CD4-positive, alpha-beta memory T cell (primary cell): ENCODE results near the gene NKAPD1. TPM values are rescaled to one million over a fixed set of nuclear protein-coding genes. Genes with fewer than 3 reads are reported as not detected.
"Not testable (repeated sequence)": the region's sequence is repeated elsewhere in the genome, so short reads cannot be mapped to it uniquely, and the experiment has no call there.

ENCODE experiments used
- CTCF ChIA-PET: fragments of 350-600 bp; sonication (Branson Sonifier 250); formaldehyde crosslinking; loops from one replicate; lab custom pipeline; 2021; ENCODE audit warnings: inconsistent platforms; ENCODE audit not compliant: partially characterized antibody; lab: Charles Lee
- POLR2A ChIA-PET: fragments of 350-600 bp; sonication (Branson Sonifier 250); formaldehyde crosslinking; loops from one replicate; lab custom pipeline; 2021; ENCODE audit not compliant: partially characterized antibody; lab: Charles Lee
- DNase-seq, 5 donors: peaks; one replicate each; pipeline versions ENCODE4 v3.0.0 to v3.0.0-alpha.2; 2020 to 2022; ENCODE audit warnings: mixed read lengths in 1 of 5
- H3K27ac ChIP-seq: one replicate; pipeline ENCODE4 v1.7.0; 2013; ENCODE audit warnings: low read depth, low read length
- H3K27me3 ChIP-seq: 2 replicates; pipeline ENCODE4 v1.7.0; 2013; ENCODE audit warnings: mild to moderate bottlenecking, low read length, moderate library complexity; ENCODE audit not compliant: insufficient read depth
- H3K36me3 ChIP-seq: 2 replicates; pipeline ENCODE4 v1.7.0; 2013; ENCODE audit warnings: mild to moderate bottlenecking, low read length, moderate library complexity; ENCODE audit not compliant: insufficient read depth
- H3K4me1 ChIP-seq: 2 replicates; pipeline ENCODE4 v1.7.0; 2013; ENCODE audit warnings: mild to moderate bottlenecking, low read length, moderate library complexity; ENCODE audit not compliant: insufficient read depth
- H3K4me3 ChIP-seq, 2 donors: one replicate each; pipeline ENCODE4 v1.7.0; 2013; ENCODE audit warnings: low read length in 2 of 2, mild to moderate bottlenecking in 1 of 2
- H3K9me3 ChIP-seq, 2 donors: one replicate each; pipeline ENCODE4 v1.7.0; 2013; ENCODE audit warnings: low read length in 2 of 2, control low read depth in 1 of 2; ENCODE audit not compliant: control insufficient read depth in 1 of 2
- H3K27ac Mint-ChIP-seq, 7 donors: one replicate each; pipeline ENCODE4 v1.8.0; 2020 to 2021; ENCODE audit warnings: mixed read lengths in 7 of 7, mild to moderate bottlenecking in 6 of 7, inconsistent platforms in 3 of 7, moderate library complexity in 3 of 7
- H3K27me3 Mint-ChIP-seq, 2 donors: one replicate each; pipeline ENCODE4 v1.8.0; 2020 to 2021; ENCODE audit warnings: mixed read lengths in 2 of 2
- H3K36me3 Mint-ChIP-seq, 2 donors: one replicate each; pipeline ENCODE4 v1.8.0; 2020 to 2021; ENCODE audit warnings: mixed read lengths in 2 of 2, inconsistent platforms in 1 of 2, mild to moderate bottlenecking in 1 of 2
- H3K4me1 Mint-ChIP-seq, 4 donors: one replicate each; pipeline ENCODE4 v1.8.0; 2020 to 2021; ENCODE audit warnings: mixed read lengths in 4 of 4, mild to moderate bottlenecking in 1 of 4
- H3K4me3 Mint-ChIP-seq, 8 donors: one replicate each; pipeline ENCODE4 v1.8.0; 2020 to 2021; ENCODE audit warnings: mixed read lengths in 8 of 8, mild to moderate bottlenecking in 7 of 8, moderate library complexity in 6 of 8, inconsistent platforms in 3 of 8
- H3K9me3 Mint-ChIP-seq, 8 donors: one replicate each; pipeline ENCODE4 v1.8.0; 2020 to 2021; ENCODE audit warnings: mixed read lengths in 8 of 8, mild to moderate bottlenecking in 5 of 8, inconsistent platforms in 3 of 8, moderate library complexity in 1 of 8
- intact Hi-C: fragments of 100-400 bp; cut with micrococcal nuclease; formaldehyde crosslinking; loops from one replicate; pipeline ENCODE4 v1.15.1; 2023
- polyA plus RNA-seq, 2 donors: library from polyadenylated mRNA; unstranded; fragments of 300-500 nt; fragmentation: Illumina TruSeq; gene quantifications; one replicate each; pipeline ENCODE4 v1.2.3, GENCODE V29; 2021
- total RNA-seq, 2 experiments: library from RNA; stranded (reverse); gene quantifications; one replicate each; pipeline ENCODE4 v1.2.3, GENCODE V29; 2021

The NKAPD1 gene, protein sequence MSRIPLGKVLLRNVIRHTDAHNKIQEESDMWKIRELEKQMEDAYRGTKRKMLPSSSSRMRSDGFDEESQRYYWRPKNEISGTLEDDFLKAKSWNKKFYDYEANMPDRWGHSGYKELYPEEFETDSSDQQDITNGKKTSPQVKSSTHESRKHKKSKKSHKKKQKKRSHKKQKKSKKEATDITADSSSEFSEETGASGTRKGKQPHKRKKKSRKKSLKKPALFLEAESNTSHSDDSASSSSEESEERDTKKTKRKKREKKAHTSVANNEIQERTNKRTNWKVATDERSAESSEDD
- total RNA-seq (10 to 100 TPM; 20.9 to 21.2 TPM), polyA plus RNA-seq (10 to 100 TPM in 1 of 2 donors, 1 to 10 TPM in 1; 7.7 to 14.2 TPM)

DNA sequence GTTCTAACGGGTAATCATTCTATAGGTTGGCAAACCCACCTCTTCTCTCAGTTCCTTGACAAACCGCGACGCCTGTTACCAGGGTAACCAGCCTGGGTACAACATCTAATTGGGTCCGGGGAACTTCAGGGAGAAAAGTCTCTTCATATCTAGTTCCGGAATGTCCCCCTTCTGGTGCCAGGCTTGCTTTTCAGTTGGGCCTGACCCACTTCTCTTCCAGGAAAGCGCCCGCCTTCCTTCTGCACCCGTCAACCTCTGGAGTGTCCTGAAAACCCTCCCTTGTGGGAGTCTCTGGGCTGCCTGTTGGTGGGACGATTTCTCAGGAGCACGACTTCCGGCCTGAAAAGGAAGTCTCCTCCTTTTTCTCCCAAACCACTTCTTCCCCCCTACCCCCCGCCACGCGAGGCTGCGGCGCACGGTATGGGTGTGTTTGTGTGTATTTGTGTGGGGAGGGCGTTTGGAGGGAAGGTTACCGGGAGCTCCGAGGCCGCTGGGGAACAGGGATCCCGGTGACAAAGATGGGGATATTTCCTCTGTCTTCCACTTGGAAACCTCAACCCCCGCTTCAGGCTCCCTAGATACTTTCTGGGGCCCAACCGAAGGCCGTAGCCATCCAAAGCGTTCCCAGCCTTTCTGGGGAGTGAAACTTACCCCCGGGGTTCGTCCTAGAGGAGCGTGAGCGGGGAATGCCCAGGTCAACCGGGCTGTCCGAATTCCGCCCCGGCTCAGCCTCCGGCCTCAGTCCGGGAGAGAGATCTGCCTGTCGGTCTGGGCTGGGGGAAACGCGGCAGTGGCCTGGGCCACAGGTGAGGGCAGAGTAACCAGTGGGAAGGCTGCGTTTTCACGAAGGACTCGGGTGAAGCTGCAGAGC lies at the start of gene NKAPD1, which contains the start of gene PIH1D2:
Gene NKAPD1, plus strand, starts transcription at position 359 of the 871 bp plus-strand sequence. CDS start 1,276 bp downstream, outside the sequence.
Gene PIH1D2, minus strand, starts transcription at position 77 of the 871 bp plus-strand sequence. CDS start 843 bp downstream, outside the sequence.
- peaks cover 6 to 8% of the 10 kb centered on the region in 2 donors for H3K27me3 Mint-ChIP-seq
- DNase-seq, result peak; percentile 85 to 90 (median 86)
- H3K27ac ChIP-seq, result peak within 1 kb of the TSS; percentile 80
- CTCF ChIA-PET, result interaction anchor here (0.9 to 1.6 kb wide), 5 partner anchors 10 to 147 kb away, joined by 3 to 4 read pairs (median 3); no protein-coding TSS in a partner anchor
- H3K27ac Mint-ChIP-seq, result peak within 1 kb of the TSS; percentile 79 to 98 (median 96)
- H3K27me3 ChIP-seq, result no peaks in the 10 kb centered on the region
- H3K36me3 ChIP-seq, result peaks cover 26% of the 10 kb centered on the region
- POLR2A ChIA-PET, result interaction anchor here (1.0 to 4.0 kb wide), 3 partner anchors 12 to 147 kb away, joined by 3 to 18 read pairs (median 5); partner anchors contain the start of genes SDHD and TIMM8B
- intact Hi-C loops, result loop anchor here (1.0 to 2.0 kb wide), 4 partner anchors 12 to 195 kb away; partner anchors contain the start of genes CFAP68, DLAT, FDXACB1 and SDHD
- peaks cover 26 to 36% (median 30%) of the 10 kb centered on the region in 4 donors for H3K4me1 Mint-ChIP-seq
- no peaks in the 10 kb centered on the region for H3K9me3 ChIP-seq
- peak within 1 kb of the TSS; percentile 96 to 97 for H3K4me3 ChIP-seq
- peaks cover 12 to 33% of the 10 kb centered on the region in 2 donors for H3K36me3 Mint-ChIP-seq
- H3K4me3 Mint-ChIP-seq, result peak within 1 kb of the TSS; percentile 85 to 97 (median 94)
- H3K4me1 ChIP-seq, result peaks cover 23% of the 10 kb centered on the region
- H3K9me3 Mint-ChIP-seq, result peaks cover 0 to 4% (median 0%) of the 10 kb centered on the region in 8 donors

DNA sequence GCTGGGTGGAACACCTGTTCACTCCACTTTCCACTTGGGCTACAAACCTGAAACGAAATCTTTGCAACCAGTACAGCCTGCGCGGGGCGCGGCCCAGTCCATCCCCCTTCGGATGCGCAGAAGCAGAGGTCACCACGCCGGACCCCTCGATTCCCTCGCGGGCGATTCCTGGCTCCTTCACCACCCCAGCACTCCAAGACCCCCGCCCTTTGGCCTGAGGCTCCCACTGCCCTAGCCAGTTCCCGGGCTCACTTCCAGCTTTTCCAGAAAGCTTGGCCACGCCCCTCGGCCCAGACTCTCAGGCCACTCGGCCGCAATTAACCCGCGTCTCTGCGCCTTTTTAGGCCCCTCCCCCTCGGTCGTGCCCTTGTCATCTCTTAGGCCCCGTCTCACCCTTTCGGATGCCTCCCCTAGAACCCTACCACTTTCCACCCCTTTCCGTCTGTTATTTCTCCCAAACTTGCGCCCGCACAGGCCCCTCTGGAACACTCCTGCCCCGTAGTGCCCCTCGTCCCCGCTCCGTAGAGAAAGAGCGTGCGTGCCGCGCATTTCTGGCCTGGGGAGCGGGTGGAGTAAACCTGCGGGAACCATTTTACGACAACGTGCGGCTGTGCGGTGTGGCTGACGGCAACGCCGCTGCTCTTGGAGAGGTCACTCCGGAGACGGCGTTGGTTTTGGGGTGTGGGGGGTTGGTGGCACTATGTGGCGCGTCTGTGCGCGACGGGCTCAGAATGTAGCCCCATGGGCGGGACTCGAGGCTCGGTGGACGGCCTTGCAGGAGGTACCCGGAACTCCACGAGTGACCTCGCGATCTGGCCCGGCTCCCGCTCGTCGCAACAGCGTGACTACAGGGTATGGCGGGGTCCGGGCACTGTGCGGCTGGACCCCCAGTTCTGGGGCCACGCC lies 49.1 kb upstream of the NKAPD1 start, which contains the start of gene DLAT:
Gene DLAT, plus strand, starts transcription at position 636 of the 906 bp plus-strand sequence. Its CDS starts 65 bp downstream, at position 701.
- Mint-ChIP-seq H3K27me3 (no peaks in the 10 kb centered on the region), H3K9me3 (peaks cover 0 to 4% (median 0%) of the 10 kb centered on the region in 8 donors), H3K4me3 (peak within 1 kb of the TSS; percentile 97 to 100 (median 100)), H3K27ac (peak within 1 kb of the TSS; percentile 92 to 100 (median 99)), H3K4me1 (peaks cover 13 to 41% (median 27%) of the 10 kb centered on the region in 4 donors), H3K36me3 (peaks cover 16 to 34% of the 10 kb centered on the region in 2 donors)
- Histone ChIP-seq H3K9me3 (no peaks in the 10 kb centered on the region), H3K4me3 (peak within 1 kb of the TSS; percentile 99 to 100), H3K27ac (peak within 1 kb of the TSS; percentile 78), H3K36me3 (peaks cover 15% of the 10 kb centered on the region), H3K4me1 (peaks cover 15% of the 10 kb centered on the region), H3K27me3 (no peaks in the 10 kb centered on the region)
- DNase-seq, result peak; percentile 85 to 89 (median 86)
- ChIA-PET CTCF (no interaction called here), POLR2A (interaction anchor here (0.9 to 2.3 kb wide), 8 partner anchors 32 to 154 kb away, joined by 3 to 14 read pairs (median 4); partner anchors contain the start of genes ALG9, DIXDC1 and TIMM8B)
- intact Hi-C loops, result loop anchor here (1.0 to 10.0 kb wide), 5 partner anchors 49 to 420 kb away; partner anchors contain the start of genes CFAP68, FDXACB1, NKAPD1 and PIH1D2

- peak overlapping the region; percentile 97 to 100 (median 100) for H3K4me3 Mint-ChIP-seq
- peak overlapping the region; percentile 78 for H3K27ac ChIP-seq
- H3K27me3 ChIP-seq, result no peaks in the 10 kb centered on the region
- peaks cover 15% of the 10 kb centered on the region for H3K4me1 ChIP-seq
- peak overlapping the region; percentile 92 to 100 (median 99) for H3K27ac Mint-ChIP-seq
- DNase-seq, result no peak
- POLR2A ChIA-PET, result interaction anchor here (0.9 to 2.3 kb wide), 6 partner anchors 32 to 155 kb away, joined by 3 to 14 read pairs (median 4); partner anchors contain the start of genes ALG9, DIXDC1 and TIMM8B
- peaks cover 18% of the 10 kb centered on the region for H3K36me3 ChIP-seq
- H3K4me1 Mint-ChIP-seq, result peaks cover 13 to 44% (median 29%) of the 10 kb centered on the region in 4 donors
- intact Hi-C loops, result loop anchor here (1.0 to 10.0 kb wide), 5 partner anchors 49 to 421 kb away; partner anchors contain the start of genes CFAP68, FDXACB1, NKAPD1 and PIH1D2
- CTCF ChIA-PET, result no interaction called here
- no peaks in the 10 kb centered on the region for H3K9me3 ChIP-seq
- H3K4me3 ChIP-seq, result peak overlapping the region; percentile 99 to 100
- no peaks in the 10 kb centered on the region for H3K27me3 Mint-ChIP-seq
- H3K36me3 Mint-ChIP-seq, result peaks cover 19 to 41% of the 10 kb centered on the region in 2 donors
- peaks cover 0 to 4% (median 0%) of the 10 kb centered on the region in 8 donors for H3K9me3 Mint-ChIP-seq
These were observed 48.4 kb upstream of the NKAPD1 start for GRCh38 chr11:112025707-112026106.

DNA sequence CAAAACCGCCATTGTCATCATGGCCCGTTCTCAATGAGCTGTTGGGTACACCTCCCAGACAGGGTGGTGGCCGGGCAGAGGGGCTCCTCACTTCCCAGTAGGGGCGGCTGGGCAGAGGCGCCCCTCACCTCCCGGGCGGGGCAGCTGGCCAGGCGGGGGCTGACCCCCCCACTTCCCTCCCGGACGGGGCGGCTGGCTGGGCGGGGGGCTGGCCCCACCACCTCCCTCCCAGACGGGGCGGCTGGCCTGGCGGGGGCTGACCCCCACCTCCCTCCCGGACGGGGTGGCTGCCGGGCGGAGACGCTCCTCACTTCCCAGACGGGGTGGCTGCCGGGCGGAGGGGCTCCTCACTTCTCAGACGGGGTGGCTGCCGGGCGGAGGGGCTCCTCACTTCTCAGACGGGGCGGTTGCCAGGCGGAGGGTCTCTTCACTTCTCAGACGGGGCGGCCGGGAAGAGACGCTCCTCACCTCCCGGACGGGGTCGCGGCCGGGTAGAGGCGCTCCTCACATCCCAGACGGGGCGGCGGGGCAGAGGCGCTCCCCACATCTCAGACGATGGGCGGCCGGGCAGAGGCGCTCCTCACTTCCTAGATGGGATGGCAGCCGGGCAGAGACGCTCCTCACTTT lies 47.2 kb upstream of the NKAPD1 start:
- intact Hi-C loops, result loop anchor here (10.0 kb wide), 1 partner anchor 422 kb away; the partner anchor contains the start of gene SIK2
- DNase-seq, H3K27me3 ChIP-seq: not testable (repeated sequence)

DNA sequence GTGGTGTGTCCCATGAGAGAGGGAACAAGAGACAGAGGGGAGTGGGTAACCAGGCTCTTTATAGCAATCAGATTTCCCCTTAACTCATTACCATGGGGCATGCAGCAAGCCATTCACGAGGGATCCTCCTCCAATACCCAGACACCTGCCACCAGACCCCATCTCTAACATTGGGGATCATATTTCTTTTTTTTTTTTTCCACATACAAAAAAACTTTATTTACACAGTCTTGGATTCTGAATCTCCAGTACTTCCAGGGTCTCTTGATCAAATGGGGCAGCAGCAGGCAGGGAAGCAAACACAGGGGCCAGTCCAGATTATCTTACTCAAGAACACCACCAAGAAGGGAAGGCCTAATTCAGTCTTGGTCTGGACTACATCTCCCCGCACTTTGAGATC lies 44.6 kb upstream of the NKAPD1 start:
- intact Hi-C loops, result loop anchor here (10.0 kb wide), 1 partner anchor 425 kb away; the partner anchor contains the start of gene SIK2
- Histone ChIP-seq H3K27ac (no peak overlapping the region), H3K27me3 (no peaks in the 10 kb centered on the region), H3K4me1 (peaks cover 5% of the 10 kb centered on the region), H3K9me3 (no peaks in the 10 kb centered on the region), H3K36me3 (peaks cover 18% of the 10 kb centered on the region), H3K4me3 (no peak overlapping the region)
- DNase-seq, result no peak
- no peaks in the 10 kb centered on the region for H3K27me3 Mint-ChIP-seq
- H3K36me3 Mint-ChIP-seq, result peaks cover 31 to 56% of the 10 kb centered on the region in 2 donors
- peaks cover 0 to 4% (median 0%) of the 10 kb centered on the region in 8 donors for H3K9me3 Mint-ChIP-seq
- peaks cover 8 to 37% (median 21%) of the 10 kb centered on the region in 4 donors for H3K4me1 Mint-ChIP-seq
- ChIA-PET CTCF (no interaction called here), POLR2A (no interaction called here)
- H3K4me3 Mint-ChIP-seq, result no peak overlapping the region
- peak overlapping the region in 2 of 7 donors; percentile 4 to 60 for H3K27ac Mint-ChIP-seq

More for the DNA sequence above, 47.2 kb upstream of the NKAPD1 start:
- H3K9me3 Mint-ChIP-seq, H3K4me3 Mint-ChIP-seq, CTCF ChIA-PET, H3K27ac ChIP-seq, POLR2A ChIA-PET, H3K27ac Mint-ChIP-seq, H3K9me3 ChIP-seq, H3K27me3 Mint-ChIP-seq, H3K4me3 ChIP-seq: not testable (repeated sequence)
- peaks cover 18% of the 10 kb centered on the region for H3K36me3 ChIP-seq
- peaks cover 15% of the 10 kb centered on the region for H3K4me1 ChIP-seq
- peaks cover 13 to 44% (median 29%) of the 10 kb centered on the region in 4 donors for H3K4me1 Mint-ChIP-seq
- peaks cover 19 to 44% of the 10 kb centered on the region in 2 donors for H3K36me3 Mint-ChIP-seq
